Astrocyte (in vitro differentiated cells and primary cell): ENCODE data around the gene COL28A1.

ENCODE experiments used
- CTCF ChIP-seq: IDR thresholded peaks from 2 replicates; pipeline ENCODE4 v1.5.1; 2011; ENCODE audit warnings: low read depth, mild to moderate bottlenecking, inconsistent platforms, low read length, moderate library complexity; ENCODE audit not compliant: insufficient read depth
- EZH2 ChIP-seq: IDR thresholded peaks from 2 replicates; pipeline ENCODE4 v1.6.1; 2012; ENCODE audit warnings: mild to moderate bottlenecking, low read length, inconsistent platforms; ENCODE audit not compliant: insufficient read depth

DNA sequence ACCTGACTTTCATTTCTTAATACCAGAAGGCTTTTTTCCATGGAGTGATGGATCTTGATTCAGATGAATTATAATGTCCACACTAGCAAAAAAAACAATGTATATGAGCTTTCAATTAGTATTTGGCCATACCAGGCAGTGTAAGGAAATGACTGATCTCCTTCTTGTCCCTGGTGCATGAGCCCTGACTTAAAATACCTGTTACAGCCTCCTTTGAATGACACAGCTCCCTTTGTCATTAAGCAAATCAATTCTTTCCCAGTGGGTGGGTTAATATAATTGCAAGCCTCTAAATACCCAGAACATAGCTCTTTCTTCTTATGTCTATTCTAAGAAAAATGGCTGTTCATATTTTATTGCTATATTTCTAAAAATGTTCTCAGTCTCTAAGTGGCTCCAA lies 188.6 kb downstream of the COL28A1 start:
- TF ChIP-seq CTCF (no peak), EZH2 (no peak)
